Natural killer cell treated with Interleukin-12 subunit alpha and Interleukin-12 subunit beta and Interleukin-15 and Interleukin-18, amount 100 ng/mL, for 72 hours (primary cell): ENCODE results near the gene JUNB. TPM values are rescaled to one million over a fixed set of nuclear protein-coding genes. Genes with fewer than 3 reads are reported as not detected.
"Not testable (repeated sequence)": the region's sequence is repeated elsewhere in the genome, so short reads cannot be mapped to it uniquely, and the experiment has no call there.

Experiments
- ATAC-seq, 2 donors: fragments of 150-1000 bp; cut with Tn5 transposase in 1 of 2; sonication (Bioruptor Pico), chemical (Tn5 transposase) in 1 of 2; 2 replicates each; pipeline ENCODE4 v1.10.0; 2021
- DNase-seq: peaks from one replicate; pipeline ENCODE4 v3.0.0; 2022; ENCODE audit warnings: low spot score
- H3K27ac Mint-ChIP-seq, 2 donors: 1 replicate in 1 of 2; 2 replicates in 1 of 2; pipeline ENCODE4 v1.8.0; 2022; ENCODE audit warnings: mixed read lengths in 2 of 2, mild to moderate bottlenecking in 1 of 2, moderate library complexity in 1 of 2
- H3K27me3 Mint-ChIP-seq, 2 donors: 1 replicate in 1 of 2; 2 replicates in 1 of 2; pipeline ENCODE4 v1.8.0; 2022; ENCODE audit warnings: mixed read lengths in 2 of 2
- H3K36me3 Mint-ChIP-seq: one replicate; pipeline ENCODE4 v1.8.0; 2022; ENCODE audit warnings: mixed read lengths
- H3K4me1 Mint-ChIP-seq, 2 donors: 1 replicate in 1 of 2; 2 replicates in 1 of 2; pipeline ENCODE4 v1.8.0; 2022; ENCODE audit warnings: low read depth in 2 of 2, mixed read lengths in 2 of 2, mild to moderate bottlenecking in 1 of 2
- H3K4me3 Mint-ChIP-seq: one replicate; pipeline ENCODE4 v1.8.0; 2022; ENCODE audit warnings: mixed read lengths
- H3K9me3 Mint-ChIP-seq: 2 replicates; pipeline ENCODE4 v1.8.0; 2022; ENCODE audit warnings: mixed read lengths
- total RNA-seq, 2 donors: library from RNA; stranded (reverse); gene quantifications; one replicate each; pipeline ENCODE4 v1.2.3, GENCODE V29; 2022

JUNB gene
- total RNA-seq, 2 donors from 2014 or later, result 252 to 329 TPM

- not testable (repeated sequence) for H3K4me3 Mint-ChIP-seq, H3K9me3 Mint-ChIP-seq, DNase-seq, H3K27ac Mint-ChIP-seq, H3K27me3 Mint-ChIP-seq, ATAC-seq, H3K36me3 Mint-ChIP-seq
- peaks cover 23 to 30% of the 10 kb centered on the region in 2 donors for H3K4me1 Mint-ChIP-seq
Measured at GRCh38 chr19:12797607-12798006, 6.3 kb downstream of the JUNB start.

DNA sequence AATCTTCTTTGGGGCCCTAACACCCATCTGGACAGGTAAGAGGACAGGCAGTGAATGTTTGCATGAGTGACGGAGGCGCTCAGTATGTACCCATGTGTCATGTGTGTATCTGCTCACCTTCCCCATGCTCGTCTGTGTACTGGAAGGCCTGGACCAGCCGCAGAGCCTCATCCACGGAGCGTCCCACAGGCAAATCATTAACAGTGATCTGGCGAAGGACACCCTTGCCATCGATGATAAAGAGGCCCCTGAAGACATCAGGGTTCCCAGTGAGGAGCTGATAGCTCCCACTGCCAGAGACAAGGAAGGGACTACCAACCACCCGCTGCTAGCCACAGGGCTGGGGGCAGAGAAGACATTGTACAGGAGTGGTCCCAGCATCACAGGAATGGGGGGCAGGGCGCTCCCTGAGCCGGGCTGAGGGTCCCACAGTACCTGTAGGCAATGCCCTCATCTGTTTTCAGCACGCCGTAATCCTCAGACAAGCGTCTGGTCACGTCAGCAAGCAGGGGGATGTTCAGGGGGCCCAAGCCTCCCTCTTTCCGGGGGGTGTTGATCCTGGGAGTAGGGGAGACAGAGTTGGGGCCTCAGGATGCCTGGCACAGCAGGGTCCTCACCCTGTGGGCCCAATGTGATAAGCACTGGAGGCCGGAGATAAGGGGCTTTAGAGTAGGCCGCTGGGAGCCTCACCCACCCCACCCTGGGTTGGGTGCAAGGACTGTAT lies 8.6 kb downstream of the JUNB start:
- DNase-seq (no peak), ATAC-seq (no peak)
- H3K36me3 Mint-ChIP-seq, result no peaks in the 10 kb centered on the region
- H3K9me3 Mint-ChIP-seq, result no peaks in the 10 kb centered on the region
- H3K27me3 Mint-ChIP-seq, result no peaks in the 10 kb centered on the region
- H3K27ac Mint-ChIP-seq, result no peak overlapping the region
- peak overlapping the region; percentile 77 for H3K4me3 Mint-ChIP-seq
- peaks cover 17 to 22% of the 10 kb centered on the region in 2 donors for H3K4me1 Mint-ChIP-seq

DNA sequence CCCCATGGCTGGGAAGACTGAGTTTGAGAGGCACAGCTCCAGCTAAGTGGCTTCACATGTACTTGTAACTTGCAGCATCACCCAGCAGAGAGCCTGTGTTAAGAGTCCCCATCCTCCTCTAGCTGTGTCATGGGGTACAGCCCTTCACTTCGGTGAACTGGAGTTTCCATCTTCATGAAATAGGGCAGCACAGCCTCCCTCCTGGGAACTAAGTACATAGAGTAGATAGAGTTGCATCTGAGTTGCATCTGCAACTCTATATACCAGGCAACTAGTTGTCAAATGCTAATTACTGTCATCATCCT lies 9.1 kb downstream of the JUNB start:
- DNase-seq (no peak), ATAC-seq (no peak)
- Mint-ChIP-seq H3K27ac (peak overlapping the region; percentile 35 to 41), H3K9me3 (no peaks in the 10 kb centered on the region), H3K4me1 (peaks cover 17 to 22% of the 10 kb centered on the region in 2 donors), H3K36me3 (no peaks in the 10 kb centered on the region), H3K27me3 (no peaks in the 10 kb centered on the region), H3K4me3 (peak overlapping the region; percentile 77)

DNA sequence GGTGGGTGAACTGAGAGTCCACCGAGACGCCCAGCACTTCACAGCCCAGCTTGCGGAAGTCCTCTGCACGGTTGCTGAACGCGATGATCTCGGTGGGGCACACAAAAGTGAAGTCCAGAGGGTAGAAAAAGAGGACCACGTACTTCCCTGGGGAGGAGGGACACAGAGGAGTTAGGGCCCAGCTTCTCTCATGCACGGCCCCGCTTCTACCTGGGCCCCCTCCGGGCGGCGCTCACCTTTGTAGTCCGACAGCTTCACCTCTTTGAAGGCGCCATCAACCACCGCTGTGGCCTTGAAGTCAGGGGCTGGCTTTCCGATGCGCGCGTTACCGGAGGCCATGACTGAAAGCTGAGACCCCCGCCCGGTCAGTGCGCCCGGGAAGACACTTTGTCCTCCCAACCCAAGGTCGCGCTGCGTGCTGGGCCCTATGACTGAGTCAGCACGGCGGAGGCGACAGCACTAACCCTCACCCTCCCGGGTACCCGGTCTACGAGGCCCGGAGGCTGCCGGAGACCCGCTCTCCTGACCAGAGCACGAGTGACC lies 9.7 kb downstream of the JUNB start:
- Mint-ChIP-seq H3K4me3 (peak overlapping the region; percentile 77), H3K27ac (peak overlapping the region; percentile 35 to 41), H3K4me1 (peaks cover 15 to 18% of the 10 kb centered on the region in 2 donors), H3K36me3 (no peaks in the 10 kb centered on the region), H3K27me3 (no peaks in the 10 kb centered on the region), H3K9me3 (no peaks in the 10 kb centered on the region)
- ATAC-seq (peak; percentile 44 to 60), DNase-seq (no peak)

GRCh38 chr19:12801466-12802266 lies 10.4 kb downstream of the JUNB start, which contains the start of the genes PRDX2 and THSD8:
TSS of gene PRDX2 (minus strand) at chr19:12801800. CDS start at chr19:12801261, 539 bp downstream.
TSS of gene THSD8 (plus strand) at chr19:12802069. CDS start at chr19:12802072, 3 bp downstream.
- no peaks in the 10 kb centered on the region for H3K27me3 Mint-ChIP-seq
- peaks cover 15 to 19% of the 10 kb centered on the region in 2 donors for H3K4me1 Mint-ChIP-seq
- peak; percentile 80 for DNase-seq
- H3K4me3 Mint-ChIP-seq, result peak within 1 kb of the TSS; percentile 77
- no peaks in the 10 kb centered on the region for H3K36me3 Mint-ChIP-seq
- ATAC-seq, result peak; percentile 79 to 82
- H3K9me3 Mint-ChIP-seq, result no peaks in the 10 kb centered on the region
- H3K27ac Mint-ChIP-seq, result peak within 1 kb of the TSS; percentile 35 to 41

- peaks cover 19 to 23% of the 10 kb centered on the region in 2 donors for H3K4me1 Mint-ChIP-seq
- DNase-seq, result no peak
Measured at GRCh38 chr19:12802267-12803106, 11.2 kb downstream of the JUNB start.

GRCh38 chr19:12804051-12804450 lies 12.8 kb downstream of the JUNB start:
- no peak for ATAC-seq
- no peak overlapping the region for H3K27ac Mint-ChIP-seq
- H3K4me3 Mint-ChIP-seq, result no peak overlapping the region
- H3K4me1 Mint-ChIP-seq, result peaks cover 19 to 23% of the 10 kb centered on the region in 2 donors
- no peaks in the 10 kb centered on the region for H3K36me3 Mint-ChIP-seq
- H3K27me3 Mint-ChIP-seq, result no peaks in the 10 kb centered on the region
- DNase-seq, result no peak
- no peaks in the 10 kb centered on the region for H3K9me3 Mint-ChIP-seq

More at GRCh38 chr19:12802267-12803106, 11.2 kb downstream of the JUNB start:
- no peak for ATAC-seq
- H3K27me3 Mint-ChIP-seq, result no peaks in the 10 kb centered on the region
- H3K27ac Mint-ChIP-seq, result no peak overlapping the region
- H3K4me3 Mint-ChIP-seq, result peak overlapping the region; percentile 77
- no peaks in the 10 kb centered on the region for H3K9me3 Mint-ChIP-seq
- no peaks in the 10 kb centered on the region for H3K36me3 Mint-ChIP-seq

DNA sequence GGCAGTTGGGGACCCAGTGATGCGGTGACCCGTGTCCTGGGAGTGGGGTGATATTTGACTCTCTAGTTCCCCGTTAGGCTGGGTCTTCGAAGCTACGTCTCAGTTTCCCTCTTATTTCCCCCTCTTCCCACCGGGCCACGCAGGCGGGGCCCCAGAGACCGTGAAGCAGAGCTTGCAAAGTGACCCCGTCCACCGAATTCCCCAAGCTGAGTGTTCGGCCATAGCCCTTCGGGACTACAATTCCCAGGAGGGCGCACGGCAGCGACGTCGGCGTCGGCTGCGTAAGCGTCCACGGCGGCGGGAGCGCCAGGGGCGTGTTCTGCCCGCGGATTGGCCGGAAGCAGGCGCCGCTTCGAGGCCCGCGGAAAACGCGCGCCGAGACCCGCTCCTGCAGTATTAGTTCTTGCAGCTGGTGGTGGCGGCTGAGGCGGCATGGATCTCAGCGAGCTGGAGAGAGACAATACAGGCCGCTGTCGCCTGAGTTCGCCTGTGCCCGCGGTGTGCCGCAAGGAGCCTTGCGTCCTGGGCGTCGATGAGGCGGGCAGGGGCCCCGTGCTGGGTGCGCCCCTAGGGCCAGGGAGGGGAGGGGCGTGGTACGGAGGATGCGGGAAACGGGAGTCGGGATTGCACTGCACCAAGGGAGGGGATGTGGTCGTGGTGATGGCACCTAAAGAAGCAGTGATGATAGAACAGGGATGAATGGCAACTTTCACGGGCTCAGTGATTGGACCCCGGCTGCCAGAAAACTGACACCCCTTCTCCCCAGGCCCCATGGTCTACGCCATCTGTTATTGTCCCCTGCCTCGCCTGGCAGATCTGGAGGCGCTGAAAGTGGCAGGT lies 15.2 kb downstream of the JUNB start, which contains the start of gene RNASEH2A:
Gene RNASEH2A, plus strand, starts transcription at position 343 of the 840 bp plus-strand sequence. Its CDS starts 90 bp downstream, at position 433.
- Mint-ChIP-seq H3K36me3 (no peaks in the 10 kb centered on the region), H3K4me3 (peak within 1 kb of the TSS; percentile 94), H3K27ac (peak within 1 kb of the TSS; percentile 81 to 86)

GRCh38 chr19:12815088-12815487 lies 23.8 kb downstream of the JUNB start:
- no peaks in the 10 kb centered on the region for H3K4me1 Mint-ChIP-seq
- DNase-seq (no peak), ATAC-seq (no peak)
- no peak overlapping the region for H3K4me3 Mint-ChIP-seq
- H3K27ac Mint-ChIP-seq, result no peak overlapping the region
- H3K27me3 Mint-ChIP-seq, result no peaks in the 10 kb centered on the region
- H3K9me3 Mint-ChIP-seq, result no peaks in the 10 kb centered on the region
- no peaks in the 10 kb centered on the region for H3K36me3 Mint-ChIP-seq

More for the DNA sequence above, 15.2 kb downstream of the JUNB start, which contains the start of gene RNASEH2A:
- DNase-seq, result peak; percentile 92
- Mint-ChIP-seq H3K4me1 (peaks cover 18 to 21% of the 10 kb centered on the region in 2 donors), H3K9me3 (no peaks in the 10 kb centered on the region), H3K27me3 (no peaks in the 10 kb centered on the region)
- peak; percentile 93 to 96 for ATAC-seq

GRCh38 chr19:12817188-12817587 lies 25.9 kb downstream of the JUNB start:
- DNase-seq, H3K27ac Mint-ChIP-seq, H3K9me3 Mint-ChIP-seq, H3K4me1 Mint-ChIP-seq, H3K36me3 Mint-ChIP-seq, H3K27me3 Mint-ChIP-seq, ATAC-seq, H3K4me3 Mint-ChIP-seq: not testable (repeated sequence)

DNA sequence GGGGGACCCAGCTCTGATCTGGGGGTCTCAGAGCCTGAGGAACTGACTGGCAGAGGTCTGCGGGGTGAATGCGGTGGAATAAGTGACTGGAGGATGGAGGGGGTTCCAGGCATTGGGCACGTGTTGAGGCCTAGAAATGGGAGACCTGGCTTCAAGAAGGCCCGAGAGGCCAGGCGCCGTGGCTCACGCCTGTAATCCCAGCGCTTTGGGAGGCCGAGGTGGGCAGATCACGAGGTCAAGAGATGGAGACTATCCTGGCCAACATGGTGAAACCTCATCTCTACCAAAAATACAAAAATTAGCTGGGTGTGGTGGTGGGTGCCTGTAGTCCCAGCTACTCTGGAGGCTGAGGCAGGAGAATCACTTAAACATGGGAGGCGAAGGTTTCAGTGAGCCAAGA lies 26.5 kb downstream of the JUNB start:
- not testable (repeated sequence) for H3K27ac Mint-ChIP-seq, H3K9me3 Mint-ChIP-seq, ATAC-seq, H3K27me3 Mint-ChIP-seq, H3K36me3 Mint-ChIP-seq, H3K4me1 Mint-ChIP-seq, H3K4me3 Mint-ChIP-seq, DNase-seq

DNA sequence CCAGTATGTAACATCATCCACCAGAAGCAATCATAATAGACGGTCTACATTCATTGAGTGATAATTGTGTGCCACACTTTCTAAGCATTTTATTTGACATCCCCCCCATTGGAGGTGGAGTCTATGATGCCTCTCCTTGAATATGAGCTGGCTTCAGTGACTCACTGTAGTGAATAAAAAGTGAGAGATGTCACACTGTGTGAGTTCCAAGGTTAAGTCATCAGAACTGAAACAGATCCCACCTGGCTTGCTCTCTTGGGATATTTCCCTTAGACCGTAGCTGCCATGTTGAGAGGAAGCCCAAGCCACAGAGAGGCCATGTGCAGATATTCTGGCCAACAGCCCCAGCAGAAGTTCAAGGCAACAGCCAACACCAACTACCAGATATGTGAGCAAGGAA lies 30.5 kb downstream of the JUNB start:
- no peak overlapping the region for H3K27ac Mint-ChIP-seq

More for the DNA sequence above, 30.5 kb downstream of the JUNB start:
- peaks cover 9 to 11% of the 10 kb centered on the region in 2 donors for H3K4me1 Mint-ChIP-seq
- no peak overlapping the region for H3K4me3 Mint-ChIP-seq
- DNase-seq, result no peak
- H3K9me3 Mint-ChIP-seq, result peaks cover 2% of the 10 kb centered on the region
- peaks cover 4% of the 10 kb centered on the region for H3K36me3 Mint-ChIP-seq
- peaks cover 15 to 18% of the 10 kb centered on the region in 2 donors for H3K27me3 Mint-ChIP-seq
- no peak for ATAC-seq
